HCT116 (cell line): ENCODE data around the gene MED15.

Experiments used
- EGR1 ChIP-seq: IDR thresholded peaks from 2 replicates; pipeline ENCODE4 v1.6.1; 2012; ENCODE audit warnings: low read depth
- EZH2 ChIP-seq: fragments of 200-600 bp; sonication (generic); IDR thresholded peaks from 2 replicates; pipeline ENCODE4 v1.6.1; 2017; ENCODE audit warnings: antibody characterized with exemption, mixed run types
- EZH2phosphoT487 ChIP-seq: fragments of 200-600 bp; IDR thresholded peaks from 2 replicates; pipeline ENCODE4 v1.6.1; 2018; ENCODE audit warnings: antibody characterized with exemption, borderline replicate concordance
- POLR2A ChIP-seq: IDR thresholded peaks from 2 replicates; pipeline ENCODE4 v1.7.0; 2011; ENCODE audit warnings: borderline replicate concordance; ENCODE audit not compliant: insufficient read depth, insufficient read length; ENCODE audit errors: extremely low read depth
- POLR2AphosphoS5 ChIP-seq: IDR thresholded peaks from 2 replicates; pipeline ENCODE4 v1.6.1; 2011; ENCODE audit warnings: mild to moderate bottlenecking, low read depth, low read length, moderate library complexity
- SIN3A ChIP-seq: IDR thresholded peaks from 2 replicates; pipeline ENCODE4 v1.6.1; 2012; ENCODE audit warnings: low read depth
- SRF ChIP-seq: IDR thresholded peaks from 2 replicates; pipeline ENCODE4 v1.6.1; 2012; ENCODE audit warnings: low read depth
- YY1 ChIP-seq: IDR thresholded peaks from 2 replicates; pipeline ENCODE4 v1.6.1; 2011; ENCODE audit warnings: low read length, low read depth, moderate library complexity, mild to moderate bottlenecking; ENCODE audit not compliant: insufficient replicate concordance; ENCODE audit errors: extremely low read depth
- TF ChIP-seq, protein P1 (sequence below), 3 experiments: fragments of 200-600 bp in 1 of 3; sonication (generic) in 1 of 3; IDR thresholded peaks in 2 of 3; conservative IDR thresholded peaks in 1 of 3; 2 replicates each; pipeline ENCODE4 v1.5.1; 2012 to 2017; ENCODE audit warnings: low read depth in 2 of 3, low read length in 2 of 3, antibody characterized with exemption in 1 of 3, borderline replicate concordance in 1 of 3, control low read depth in 1 of 3, mild to moderate bottlenecking in 1 of 3, mixed read lengths in 1 of 3, mixed run types in 1 of 3, moderate library complexity in 1 of 3; ENCODE audit not compliant: insufficient read depth in 1 of 3
- TF ChIP-seq, protein P2 (sequence below): IDR thresholded peaks from 2 replicates; pipeline ENCODE4 v1.6.1; 2011; ENCODE audit warnings: mild to moderate bottlenecking, low read length, moderate library complexity; ENCODE audit not compliant: insufficient replicate concordance; ENCODE audit errors: extremely low read depth

DNA sequence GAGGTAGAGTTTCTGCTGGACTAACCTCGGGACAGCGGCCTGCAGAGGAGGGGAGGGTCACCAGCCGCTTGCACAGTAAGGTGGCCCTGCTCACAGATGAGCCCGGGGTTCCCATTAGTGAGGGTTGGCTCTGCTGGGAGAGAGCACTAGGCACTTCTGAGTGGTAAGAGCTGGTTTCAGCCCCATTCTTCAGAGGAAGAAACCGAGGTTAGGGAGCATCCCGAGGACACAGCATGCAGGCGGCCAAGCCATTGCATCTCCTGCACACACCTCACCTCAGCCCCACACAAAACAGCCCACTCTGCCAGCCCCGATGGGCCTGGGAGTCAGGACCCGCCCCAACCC lies 99.3 kb downstream of the MED15 start:
- TF ChIP-seq EZH2 (no peak), SIN3A (no peak), POLR2A (no peak), EGR1 (no peak), EZH2phosphoT487 (no peak), POLR2AphosphoS5 (no peak), YY1 (no peak), SRF (no peak)
- TF ChIP-seq, protein P1, sequence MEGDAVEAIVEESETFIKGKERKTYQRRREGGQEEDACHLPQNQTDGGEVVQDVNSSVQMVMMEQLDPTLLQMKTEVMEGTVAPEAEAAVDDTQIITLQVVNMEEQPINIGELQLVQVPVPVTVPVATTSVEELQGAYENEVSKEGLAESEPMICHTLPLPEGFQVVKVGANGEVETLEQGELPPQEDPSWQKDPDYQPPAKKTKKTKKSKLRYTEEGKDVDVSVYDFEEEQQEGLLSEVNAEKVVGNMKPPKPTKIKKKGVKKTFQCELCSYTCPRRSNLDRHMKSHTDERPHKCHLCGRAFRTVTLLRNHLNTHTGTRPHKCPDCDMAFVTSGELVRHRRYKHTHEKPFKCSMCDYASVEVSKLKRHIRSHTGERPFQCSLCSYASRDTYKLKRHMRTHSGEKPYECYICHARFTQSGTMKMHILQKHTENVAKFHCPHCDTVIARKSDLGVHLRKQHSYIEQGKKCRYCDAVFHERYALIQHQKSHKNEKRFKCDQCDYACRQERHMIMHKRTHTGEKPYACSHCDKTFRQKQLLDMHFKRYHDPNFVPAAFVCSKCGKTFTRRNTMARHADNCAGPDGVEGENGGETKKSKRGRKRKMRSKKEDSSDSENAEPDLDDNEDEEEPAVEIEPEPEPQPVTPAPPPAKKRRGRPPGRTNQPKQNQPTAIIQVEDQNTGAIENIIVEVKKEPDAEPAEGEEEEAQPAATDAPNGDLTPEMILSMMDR (IDR thresholded peaks at IDR 0.05 in 2 of 3, conservative IDR thresholded peaks at IDR 0.05 in 1 of 3; ENCODE audit: borderline replicate concordance in 1 of 3, insufficient read depth in 1 of 3, low read depth in 2 of 3, low read length in 2 of 3), result no peak
- TF ChIP-seq, protein P2, sequence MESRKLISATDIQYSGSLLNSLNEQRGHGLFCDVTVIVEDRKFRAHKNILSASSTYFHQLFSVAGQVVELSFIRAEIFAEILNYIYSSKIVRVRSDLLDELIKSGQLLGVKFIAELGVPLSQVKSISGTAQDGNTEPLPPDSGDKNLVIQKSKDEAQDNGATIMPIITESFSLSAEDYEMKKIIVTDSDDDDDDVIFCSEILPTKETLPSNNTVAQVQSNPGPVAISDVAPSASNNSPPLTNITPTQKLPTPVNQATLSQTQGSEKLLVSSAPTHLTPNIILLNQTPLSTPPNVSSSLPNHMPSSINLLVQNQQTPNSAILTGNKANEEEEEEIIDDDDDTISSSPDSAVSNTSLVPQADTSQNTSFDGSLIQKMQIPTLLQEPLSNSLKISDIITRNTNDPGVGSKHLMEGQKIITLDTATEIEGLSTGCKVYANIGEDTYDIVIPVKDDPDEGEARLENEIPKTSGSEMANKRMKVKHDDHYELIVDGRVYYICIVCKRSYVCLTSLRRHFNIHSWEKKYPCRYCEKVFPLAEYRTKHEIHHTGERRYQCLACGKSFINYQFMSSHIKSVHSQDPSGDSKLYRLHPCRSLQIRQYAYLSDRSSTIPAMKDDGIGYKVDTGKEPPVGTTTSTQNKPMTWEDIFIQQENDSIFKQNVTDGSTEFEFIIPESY, result no peak
